Measurements from ENCODE around the gene C8B.

DNA sequence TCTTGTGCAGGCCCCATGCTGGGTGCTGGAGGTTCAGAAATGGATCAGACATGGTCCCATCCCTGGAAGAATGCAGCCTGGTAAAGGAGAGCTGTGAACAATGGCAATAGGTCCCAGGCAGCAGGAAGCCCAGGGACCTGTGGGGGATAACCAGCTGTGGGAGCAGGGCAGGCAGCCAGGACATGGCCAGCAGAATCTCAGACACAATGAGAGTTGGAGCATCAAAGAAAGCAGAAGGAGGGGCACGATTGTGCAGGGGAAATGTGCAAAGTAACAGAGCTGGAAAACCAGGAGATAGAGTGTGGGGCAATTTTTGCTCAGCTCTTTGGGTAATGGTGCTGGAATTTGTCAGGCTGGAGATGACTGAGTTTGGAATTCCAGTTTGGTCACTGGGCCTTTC is 44.3 kb downstream of the C8B start:
- TF ChIP-seq CTCF (IDR thresholded peaks at IDR 0.05), result no peak
- TF ChIP-seq POLR2A (IDR thresholded peaks at IDR 0.05), result no peak
